AG04450 (cell line): ENCODE data around the gene SEZ6L. TPM values are rescaled to one million over a fixed set of nuclear protein-coding genes. Genes with fewer than 3 reads are reported as not detected.

ENCODE experiments used
- CTCF ChIA-PET: fragments of 300-600, 350-600 bp; formaldehyde crosslinking; extraction: SDS; loops from one replicate; lab custom pipeline; 2022; ENCODE audit warnings: antibody characterized with exemption, inconsistent platforms; lab: Charles Lee
- POLR2A ChIA-PET: fragments of 350-600 bp; formaldehyde crosslinking; extraction: SDS; loops from one replicate; lab custom pipeline; 2021; ENCODE audit warnings: antibody characterized with exemption, inconsistent platforms; lab: Yijun Ruan, JAX
- DNase-seq: peaks from one replicate; pipeline ENCODE4 v3.0.0-alpha.2; 2011; ENCODE audit warnings: low read depth, low spot score
- H3K27ac ChIP-seq: one replicate; pipeline ENCODE4 v1.5.1; 2012; ENCODE audit warnings: low read depth, low read length, control low read depth
- H3K27me3 ChIP-seq: one replicate; pipeline ENCODE4 v1.6.0; 2012; ENCODE audit warnings: low read length; ENCODE audit not compliant: control insufficient read depth, insufficient read depth
- H3K4me3 ChIP-seq: 2 replicates; pipeline ENCODE4 v1.5.1; 2011; ENCODE audit warnings: mild to moderate bottlenecking, low read depth, low read length, control low read depth
- H3K9me3 ChIP-seq: 2 replicates; pipeline ENCODE4 v1.5.1; 2012; ENCODE audit warnings: low read length; ENCODE audit not compliant: control insufficient read depth, insufficient read depth
- CTCF ChIP-seq: IDR thresholded peaks from 2 replicates; pipeline ENCODE4 v1.5.1; 2011; ENCODE audit warnings: low read depth, low read length, control low read depth, inconsistent platforms
- polyA plus RNA-seq: library from polyadenylated mRNA; depleted of rRNA; stranded (reverse); fragments of >200 nt; gene quantifications from 2 replicates; pipeline ENCODE4 v1.2.3, GENCODE V29; 2011

Gene SEZ6L
- polyA plus RNA-seq, 1 experiment = not detected

GRCh38 chr22:26202280-26202924 lies 33.1 kb downstream of the SEZ6L start:
- ChIA-PET POLR2A (no interaction called here), CTCF (no interaction called here)
- Histone ChIP-seq H3K27me3 (no peaks in the 10 kb centered on the region), H3K27ac (no peak overlapping the region), H3K9me3 (peaks cover 10% of the 10 kb centered on the region; the same call in 1 of the 2 replicates), H3K4me3 (no peak overlapping the region)
- DNase-seq = no peak
- no peak for TF ChIP-seq CTCF

- Histone ChIP-seq H3K9me3 (peaks cover 8% of the 10 kb centered on the region; the same call in 1 of the 2 replicates), H3K27me3 (no peaks in the 10 kb centered on the region), H3K4me3 (no peak overlapping the region), H3K27ac (no peak overlapping the region)
- ChIA-PET POLR2A (no interaction called here), CTCF (no interaction called here)
- TF ChIP-seq CTCF = no peak
- no peak for DNase-seq
These were observed 36.2 kb downstream of the SEZ6L start for GRCh38 chr22:26205494-26205893.

- DNase-seq = no peak
- no peaks in the 10 kb centered on the region for H3K27me3 ChIP-seq
- H3K4me3 ChIP-seq = no peak overlapping the region
- no peak for TF ChIP-seq CTCF
- H3K9me3 ChIP-seq = peaks cover 10% of the 10 kb centered on the region; the same call in 1 of the 2 replicates
- no peak overlapping the region for H3K27ac ChIP-seq
- CTCF ChIA-PET = no interaction called here
- POLR2A ChIA-PET = no interaction called here
These were observed 41.1 kb downstream of the SEZ6L start for GRCh38 chr22:26210334-26210733.

GRCh38 chr22:26213826-26214225 lies 44.6 kb downstream of the SEZ6L start:
- Histone ChIP-seq H3K9me3 (peaks cover 10% of the 10 kb centered on the region; the same call in 1 of the 2 replicates), H3K4me3 (no peak overlapping the region), H3K27me3 (no peaks in the 10 kb centered on the region), H3K27ac (no peak overlapping the region)
- no peak for DNase-seq
- CTCF ChIA-PET = no interaction called here
- TF ChIP-seq CTCF = no peak
- POLR2A ChIA-PET = no interaction called here

- ChIA-PET CTCF (no interaction called here), POLR2A (no interaction called here)
- H3K27ac ChIP-seq = no peak overlapping the region
- H3K27me3 ChIP-seq = no peaks in the 10 kb centered on the region
- DNase-seq = no peak
- no peak overlapping the region for H3K4me3 ChIP-seq
- peaks cover 10% of the 10 kb centered on the region; the same call in 1 of the 2 replicates for H3K9me3 ChIP-seq
- no peak for TF ChIP-seq CTCF
These were observed 45.2 kb downstream of the SEZ6L start for GRCh38 chr22:26214466-26214865.
